Esophagus squamous epithelium (tissue), 5 donors: ENCODE results near the gene ADARB2. TPM values are rescaled to one million over a fixed set of nuclear protein-coding genes. Genes with fewer than 3 reads are reported as not detected.

Source experiments
- DNase-seq: peaks from one replicate; lab custom pipeline; 2025; lab: John Stamatoyannopoulos, UW
- H3K27ac ChIP-seq, 4 donors: fragments of 200-600 bp; sonication (generic); one replicate each; pipeline ENCODE4 v1.5.1; 2016 to 2019; ENCODE audit warnings: mild to moderate bottlenecking in 1 of 4
- H3K27me3 ChIP-seq, 4 donors: fragments of 200-600 bp; sonication (generic); 1 replicate in 3 of 4; 2 replicates in 1 of 4; pipeline versions ENCODE4 v1.5.1 to v1.6.0; 2017 to 2021; ENCODE audit warnings: antibody characterized with exemption in 1 of 4
- H3K36me3 ChIP-seq, 3 donors: fragments of 200-600 bp; sonication (generic); one replicate each; pipeline ENCODE4 v1.5.1; 2016 to 2019
- H3K4me1 ChIP-seq, 3 donors: fragments of 200-600 bp; sonication (generic); one replicate each; pipeline ENCODE4 v1.5.1; 2017 to 2019
- H3K4me3 ChIP-seq, 4 donors: fragments of 200-600 bp; sonication (generic); 1 replicate in 3 of 4; 2 replicates in 1 of 4; pipeline ENCODE4 v1.5.1; 2016 to 2019; ENCODE audit warnings: mild to moderate bottlenecking in 2 of 4, moderate library complexity in 1 of 4
- H3K9me3 ChIP-seq, 3 donors: fragments of 200-600 bp; sonication (generic); one replicate each; pipeline ENCODE4 v1.5.1; 2016 to 2019
- POLR2A ChIP-seq, 4 donors: fragments of 450-650 bp; IDR thresholded peaks; one replicate each; pipeline ENCODE4 v1.6.1; 2017; ENCODE audit warnings: antibody characterized with exemption in 4 of 4, mild to moderate bottlenecking in 4 of 4, moderate library complexity in 3 of 4
- WGBS, 2 donors: methylation state at CpG; one replicate each; pipeline ENCODE4 v1.1.5; 2018; 5-methylcytosine and 5-hydroxymethylcytosine counted together
- intact Hi-C: fragments of 100-400 bp; cut with DNase I; formaldehyde crosslinking; loops from one replicate; pipeline ENCODE4 v1.15.0; 2022
- total RNA-seq, 4 donors: library from RNA; depleted of rRNA; stranded (reverse); fragments of >200 nt; gene quantifications; one replicate each; pipeline ENCODE4 v1.1.0, GENCODE V29; 2016
- TF ChIP-seq, protein P1 (sequence below), 6 experiments: fragments of 450-650 bp in 4 of 6; fragments of 200-600 bp in 2 of 6; sonication (generic) in 2 of 6; IDR thresholded peaks; one replicate each; pipeline ENCODE4 v1.5.1; 2016 to 2019; ENCODE audit warnings: antibody characterized with exemption in 6 of 6, mild to moderate bottlenecking in 4 of 6, moderate library complexity in 4 of 6
- donor health status: DM: yes; HTN: yes; CAD: no.

ADARB2 gene
- total RNA-seq, 4 donors from 2014 or later, result 0.21 to 3.5 (median 1.5) TPM

DNA sequence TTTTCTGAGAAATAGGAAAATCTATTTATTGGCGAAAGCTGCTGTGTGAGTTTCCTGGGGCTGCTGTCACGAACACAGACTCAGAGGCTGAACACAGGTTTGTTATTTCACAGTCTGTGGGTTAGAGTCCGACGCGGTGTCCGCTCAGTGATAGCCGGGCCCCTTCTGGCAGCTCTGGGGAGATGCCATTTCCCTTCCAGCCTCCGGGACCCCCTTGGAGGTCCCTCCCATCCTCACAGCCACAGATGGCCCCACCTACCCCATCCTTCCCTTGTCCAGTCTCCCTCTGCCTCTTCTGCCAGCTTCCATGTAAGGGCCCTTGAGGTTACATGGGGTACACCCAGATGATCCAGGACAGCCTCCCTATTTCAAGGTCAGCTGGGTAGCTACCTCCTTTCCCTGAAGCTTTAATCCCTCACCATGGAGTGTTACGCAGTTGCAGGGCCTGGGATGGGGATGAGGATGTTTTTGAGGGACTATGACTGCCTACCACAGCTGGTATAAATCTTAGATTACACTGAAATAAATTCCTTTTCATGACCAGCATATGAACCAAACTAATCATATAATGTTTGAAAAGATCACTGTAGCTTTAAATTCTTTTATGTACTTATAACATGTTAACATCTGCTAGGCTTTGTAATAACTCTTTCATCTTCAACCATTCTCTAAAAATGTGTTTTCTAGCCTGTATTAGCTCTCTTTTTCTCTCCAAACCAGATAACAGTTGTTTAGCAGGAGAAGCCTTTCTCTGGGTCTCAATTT lies 582.6 kb downstream of the ADARB2 start:
- Histone ChIP-seq H3K4me3 (no peak overlapping the region), H3K27ac (no peak overlapping the region), H3K9me3 (no peaks in the 10 kb centered on the region), H3K27me3 (no peaks in the 10 kb centered on the region), H3K36me3 (no peaks in the 10 kb centered on the region), H3K4me1 (peaks cover 0 to 15% (median 0%) of the 10 kb centered on the region in 3 donors)
- no peak for TF ChIP-seq POLR2A (IDR thresholded peaks at IDR 0.05)
- TF ChIP-seq, protein P1, sequence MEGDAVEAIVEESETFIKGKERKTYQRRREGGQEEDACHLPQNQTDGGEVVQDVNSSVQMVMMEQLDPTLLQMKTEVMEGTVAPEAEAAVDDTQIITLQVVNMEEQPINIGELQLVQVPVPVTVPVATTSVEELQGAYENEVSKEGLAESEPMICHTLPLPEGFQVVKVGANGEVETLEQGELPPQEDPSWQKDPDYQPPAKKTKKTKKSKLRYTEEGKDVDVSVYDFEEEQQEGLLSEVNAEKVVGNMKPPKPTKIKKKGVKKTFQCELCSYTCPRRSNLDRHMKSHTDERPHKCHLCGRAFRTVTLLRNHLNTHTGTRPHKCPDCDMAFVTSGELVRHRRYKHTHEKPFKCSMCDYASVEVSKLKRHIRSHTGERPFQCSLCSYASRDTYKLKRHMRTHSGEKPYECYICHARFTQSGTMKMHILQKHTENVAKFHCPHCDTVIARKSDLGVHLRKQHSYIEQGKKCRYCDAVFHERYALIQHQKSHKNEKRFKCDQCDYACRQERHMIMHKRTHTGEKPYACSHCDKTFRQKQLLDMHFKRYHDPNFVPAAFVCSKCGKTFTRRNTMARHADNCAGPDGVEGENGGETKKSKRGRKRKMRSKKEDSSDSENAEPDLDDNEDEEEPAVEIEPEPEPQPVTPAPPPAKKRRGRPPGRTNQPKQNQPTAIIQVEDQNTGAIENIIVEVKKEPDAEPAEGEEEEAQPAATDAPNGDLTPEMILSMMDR (IDR thresholded peaks at IDR 0.05), result no peak
- DNase-seq, result no peak
- WGBS, 2 donors, result 76 to 81% methylated on average over 9 of the region's 9 CpGs
- intact Hi-C loops, result no loop called here

DNA sequence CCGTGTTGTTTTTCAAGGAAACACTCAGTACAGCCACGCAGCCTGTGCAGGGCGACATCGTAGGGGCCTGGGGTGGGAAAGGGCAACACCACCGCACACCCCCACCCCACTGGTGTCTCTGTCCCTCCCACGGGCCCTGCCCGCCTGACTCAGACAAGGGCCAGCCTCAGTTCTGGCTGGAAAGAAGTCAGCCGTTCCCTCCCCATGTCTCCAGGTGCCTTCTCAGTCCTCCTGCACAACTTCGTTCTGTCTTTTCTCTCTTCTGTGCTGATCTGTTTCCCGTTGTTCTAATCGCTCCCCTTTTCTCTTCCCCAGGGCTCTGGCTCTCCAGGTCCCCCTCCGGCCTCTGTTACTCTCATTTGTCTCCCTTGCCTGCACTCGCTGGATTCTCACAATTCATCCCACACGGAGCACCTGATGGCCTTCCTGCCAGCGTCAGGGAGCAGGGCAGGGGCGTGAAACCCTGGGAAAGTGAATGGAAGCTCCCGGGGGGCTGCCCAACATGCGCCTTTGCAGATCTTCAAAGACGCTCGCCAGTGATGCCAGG lies 583.4 kb downstream of the ADARB2 start:
- 74 to 75% methylated on average over 17 to 20 of the region's 20 CpGs for WGBS, 2 donors
- no peak overlapping the region for H3K27ac ChIP-seq
- intact Hi-C loops, result no loop called here

DNA sequence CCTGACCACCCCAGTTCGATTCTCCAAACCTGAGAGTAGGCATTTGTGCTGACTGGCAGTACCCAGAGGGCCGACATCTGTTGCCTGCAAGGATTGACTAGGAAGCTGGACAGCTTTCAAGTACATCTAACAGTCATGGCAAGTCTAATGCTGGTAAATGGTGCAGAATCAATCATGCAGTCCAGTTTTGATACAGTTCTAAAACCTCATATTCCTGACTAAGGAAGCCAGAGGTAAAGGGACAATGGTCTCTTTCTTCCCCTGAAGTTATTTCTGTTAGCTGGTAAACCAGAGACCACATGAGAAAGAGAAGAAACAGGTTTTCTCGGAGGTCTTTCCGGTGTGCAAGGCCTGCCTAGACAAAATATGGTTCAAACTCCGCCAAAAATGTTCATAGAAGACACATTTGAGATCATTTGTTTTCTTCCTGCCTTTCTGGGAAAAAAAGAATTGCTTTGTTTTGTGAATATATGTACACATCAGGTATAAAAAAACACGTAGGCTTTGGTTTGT lies 584.0 kb downstream of the ADARB2 start:
- Histone ChIP-seq H3K36me3 (no peaks in the 10 kb centered on the region), H3K4me1 (peaks cover 0 to 15% (median 0%) of the 10 kb centered on the region in 3 donors), H3K4me3 (no peak overlapping the region), H3K9me3 (no peaks in the 10 kb centered on the region), H3K27me3 (no peaks in the 10 kb centered on the region), H3K27ac (no peak overlapping the region)
- intact Hi-C loops, result no loop called here
- DNase-seq, result no peak
- WGBS, 2 donors, result 81 to 93% methylated on average over 5 to 6 of the region's 6 CpGs
- TF ChIP-seq POLR2A (IDR thresholded peaks at IDR 0.05), result no peak
- TF ChIP-seq, protein P1 (IDR thresholded peaks at IDR 0.05), result no peak

More for the DNA sequence above, 583.4 kb downstream of the ADARB2 start:
- H3K27me3 ChIP-seq, result no peaks in the 10 kb centered on the region
- peaks cover 0 to 15% (median 0%) of the 10 kb centered on the region in 3 donors for H3K4me1 ChIP-seq
- no peaks in the 10 kb centered on the region for H3K36me3 ChIP-seq
- H3K9me3 ChIP-seq, result no peaks in the 10 kb centered on the region
- no peak overlapping the region for H3K4me3 ChIP-seq
- no peak for DNase-seq
- TF ChIP-seq POLR2A (IDR thresholded peaks at IDR 0.05), result no peak
- TF ChIP-seq, protein P1 (IDR thresholded peaks at IDR 0.05), result no peak

DNA sequence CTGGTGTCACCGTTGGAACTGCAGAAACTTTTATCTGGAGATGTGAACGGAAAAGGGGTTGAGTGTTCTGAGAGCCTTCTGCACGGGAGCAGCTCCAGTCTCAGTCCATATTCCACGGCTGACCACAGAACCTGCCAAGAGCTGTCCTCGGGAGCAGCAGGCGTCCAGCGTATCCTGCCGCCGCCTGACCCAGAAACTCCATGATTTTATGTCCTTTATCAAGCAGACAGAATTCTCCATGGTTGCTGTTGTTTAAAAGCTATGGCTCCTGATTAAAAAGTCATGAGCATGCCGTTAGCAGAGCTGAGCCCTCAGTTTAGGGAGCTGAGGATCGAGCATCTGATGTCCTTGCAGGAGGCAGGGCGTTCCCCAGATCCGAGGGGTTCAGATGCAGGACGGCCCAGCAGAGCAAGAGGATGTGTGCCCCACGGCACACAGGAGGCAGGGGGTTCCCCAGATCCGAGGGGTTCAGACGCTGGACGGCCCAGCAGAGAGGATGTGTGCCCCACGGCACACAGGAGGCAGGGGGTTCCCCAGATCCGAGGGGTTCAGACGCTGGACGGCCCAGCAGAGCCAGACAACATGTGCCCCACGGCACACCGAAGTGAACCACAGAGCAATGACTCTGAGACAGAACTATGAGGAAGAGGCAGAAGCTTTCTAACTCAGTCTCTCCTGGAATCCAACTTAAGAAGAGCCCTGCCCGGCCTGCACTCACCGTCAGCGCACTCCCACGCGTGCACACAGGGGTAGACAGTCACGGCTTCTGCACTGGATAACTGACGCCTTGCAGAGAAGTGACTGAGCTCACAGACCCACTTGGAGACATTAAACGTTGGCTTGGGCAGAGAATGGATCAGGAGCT lies 584.7 kb downstream of the ADARB2 start:
- Histone ChIP-seq H3K27ac (no peak overlapping the region), H3K36me3 (no peaks in the 10 kb centered on the region), H3K4me3 (no peak overlapping the region), H3K4me1 (peaks cover 0 to 15% (median 0%) of the 10 kb centered on the region in 3 donors), H3K27me3 (no peaks in the 10 kb centered on the region), H3K9me3 (no peaks in the 10 kb centered on the region)
- intact Hi-C loops, result no loop called here
- WGBS, 2 donors, result 89 to 91% methylated on average over 19 to 20 of the region's 32 CpGs
- no peak for DNase-seq
- no peak for TF ChIP-seq POLR2A (IDR thresholded peaks at IDR 0.05)
- TF ChIP-seq, protein P1 (IDR thresholded peaks at IDR 0.05), result no peak
